HG02678 (cell line): ENCODE measurements around the gene ZNF814.
A peak's percentile ranks its signal among the peaks of the same experiment; 100 is the strongest.
"Not testable (repeated sequence)": the region's sequence is repeated elsewhere in the genome, so short reads cannot be mapped to it uniquely, and the experiment has no call there.

Source experiments
- ATAC-seq: cut with Tn5 transposase; IDR thresholded peaks from one replicate; pipeline ENCODE4 v1.9.1; 2021; ENCODE audit warnings: mild to moderate bottlenecking, moderate library complexity; ENCODE audit not compliant: unreplicated experiment

ZNF814 gene

DNA sequence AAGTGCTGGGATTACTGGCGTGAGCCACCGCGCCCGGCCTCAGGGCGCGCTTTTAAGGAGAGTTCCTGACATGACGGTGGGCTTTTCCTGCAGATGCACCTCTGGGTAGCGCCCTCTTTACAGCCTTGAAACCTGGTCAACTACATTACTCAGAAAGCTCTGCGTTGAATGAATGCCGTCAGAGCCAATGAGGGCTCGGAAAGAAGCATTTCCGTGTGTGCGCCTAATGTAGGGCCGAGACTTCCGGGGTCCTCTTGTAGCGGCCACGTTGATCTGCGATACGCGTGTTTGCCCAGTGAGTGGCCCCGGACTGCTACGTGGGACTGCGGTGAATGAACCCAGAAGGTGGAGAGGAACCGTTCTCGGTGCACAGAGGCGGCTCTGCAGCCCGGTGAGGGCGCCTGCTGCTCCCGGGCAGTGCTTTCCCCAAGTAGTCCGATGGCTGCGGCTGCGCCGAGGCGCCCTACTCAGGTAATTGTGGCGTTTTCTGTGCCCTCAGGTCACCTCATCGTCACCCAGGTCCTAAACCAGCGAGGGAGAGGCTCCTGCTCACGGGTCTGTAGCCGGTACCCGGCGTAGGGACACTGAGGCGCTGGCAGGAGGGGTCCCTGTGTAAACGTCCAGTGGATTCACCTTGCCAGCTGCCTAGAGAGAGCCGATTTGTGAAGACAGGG lies 69.2 kb downstream of the ZNF814 start:
- peak; percentile 87 for ATAC-seq

DNA sequence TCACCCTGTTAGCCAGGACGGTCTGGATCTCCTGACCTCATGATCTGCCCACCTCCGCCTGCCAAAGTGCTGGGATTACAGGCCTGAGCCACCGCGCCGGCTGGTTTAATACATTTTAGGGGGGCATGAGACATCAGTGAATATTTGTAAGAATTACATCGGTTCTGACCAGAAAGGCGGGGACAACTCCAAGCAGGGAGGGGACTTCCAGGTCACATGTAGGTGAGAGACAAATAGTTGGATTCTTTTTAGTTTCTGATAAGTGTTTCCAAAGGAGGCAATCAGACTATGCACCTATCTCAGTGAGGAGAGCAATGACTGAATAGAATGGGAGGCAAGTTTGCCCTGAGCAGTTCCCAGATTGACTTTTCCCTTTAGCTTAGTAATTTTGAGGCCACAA lies 70.5 kb downstream of the ZNF814 start:
- ATAC-seq, result no peak

- ATAC-seq, result no peak
These were observed 70.9 kb downstream of the ZNF814 start for GRCh38 chr19:57817976-57818375.

GRCh38 chr19:57816652-57817051 lies 72.2 kb downstream of the ZNF814 start:
- no peak for ATAC-seq

DNA sequence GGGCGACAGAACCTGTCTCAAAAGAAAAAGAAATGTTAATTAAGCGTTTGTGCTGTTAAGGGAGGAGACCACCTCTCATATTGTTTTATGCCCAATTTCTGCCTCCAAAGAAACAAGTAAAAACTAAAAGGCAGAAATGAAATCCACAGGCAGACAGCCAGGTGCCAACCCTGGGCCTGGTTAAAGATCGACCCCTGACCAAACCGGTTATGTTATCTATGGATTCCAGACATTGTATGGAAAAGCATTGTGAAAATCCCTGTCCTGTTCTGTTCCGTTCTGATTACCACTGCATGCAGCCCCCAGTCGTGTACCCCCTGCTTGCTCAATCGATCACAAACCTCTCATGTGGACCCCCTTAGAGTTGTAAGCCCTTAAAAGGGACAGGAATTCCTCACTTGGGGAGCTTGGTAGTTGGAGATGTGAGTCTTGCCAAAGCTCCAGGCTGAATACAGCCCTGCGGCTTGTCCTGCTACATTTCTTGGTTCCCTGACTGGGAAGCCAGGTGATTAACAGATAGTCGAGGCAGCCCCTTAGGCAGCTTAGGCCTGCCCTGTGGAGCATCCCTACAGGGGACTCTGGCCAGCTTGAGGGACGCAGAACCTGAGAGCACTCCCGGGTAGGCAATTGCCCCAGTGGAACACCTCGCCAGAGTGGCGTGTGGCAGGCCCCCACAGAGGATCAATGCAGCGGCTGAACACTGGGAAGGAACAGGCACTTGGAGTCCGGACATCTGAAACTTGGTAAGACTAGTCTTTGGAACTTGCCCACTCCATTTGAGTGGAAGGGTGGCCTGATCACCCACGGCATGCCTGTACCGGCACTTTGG lies 73.4 kb downstream of the ZNF814 start:
- ATAC-seq, result no peak

DNA sequence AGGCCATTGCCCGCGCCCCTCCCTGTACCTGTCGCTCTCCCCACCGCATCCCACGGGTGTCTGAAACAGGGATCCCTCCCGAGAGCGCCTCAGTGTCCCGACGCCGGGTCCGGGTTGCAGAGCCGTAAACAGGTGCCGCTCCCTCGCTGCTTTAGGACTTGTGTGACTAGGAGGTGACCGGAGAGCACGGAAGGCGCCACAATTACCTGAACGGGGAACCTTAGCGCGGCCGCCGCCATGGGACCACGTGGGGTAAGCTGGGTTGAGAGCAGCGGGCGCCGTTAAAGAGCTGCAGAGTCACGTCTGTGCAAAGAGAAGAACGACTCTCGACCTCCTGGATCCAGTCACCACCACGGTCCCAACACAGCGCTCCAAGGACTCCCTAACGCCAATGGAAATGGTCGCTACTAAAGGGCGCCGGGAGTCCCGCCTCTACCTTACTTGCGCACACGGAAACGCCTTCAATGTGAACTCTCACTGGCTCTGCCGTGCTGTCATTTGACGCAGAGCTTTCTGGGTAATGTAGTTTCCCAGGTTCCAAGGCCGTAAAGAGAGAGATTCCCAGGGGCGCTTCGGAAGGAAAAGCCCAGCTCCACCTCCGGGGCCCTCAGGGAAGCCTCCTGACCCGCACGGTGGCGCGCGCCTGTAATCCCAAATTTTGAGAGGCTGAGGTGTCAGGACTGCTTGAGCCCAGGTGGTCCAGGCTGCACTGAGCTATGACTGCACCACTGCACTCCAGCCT lies 74.2 kb downstream of the ZNF814 start, which contains the start of gene ZNF552:
ZNF552 (minus strand) TSS at position 409 of the 742 bp plus-strand sequence; CDS start at position 239, 170 bp downstream.
- ATAC-seq, result peak; percentile 76

GRCh38 chr19:57813919-57814504 lies 74.8 kb downstream of the ZNF814 start:
- no peak for ATAC-seq

DNA sequence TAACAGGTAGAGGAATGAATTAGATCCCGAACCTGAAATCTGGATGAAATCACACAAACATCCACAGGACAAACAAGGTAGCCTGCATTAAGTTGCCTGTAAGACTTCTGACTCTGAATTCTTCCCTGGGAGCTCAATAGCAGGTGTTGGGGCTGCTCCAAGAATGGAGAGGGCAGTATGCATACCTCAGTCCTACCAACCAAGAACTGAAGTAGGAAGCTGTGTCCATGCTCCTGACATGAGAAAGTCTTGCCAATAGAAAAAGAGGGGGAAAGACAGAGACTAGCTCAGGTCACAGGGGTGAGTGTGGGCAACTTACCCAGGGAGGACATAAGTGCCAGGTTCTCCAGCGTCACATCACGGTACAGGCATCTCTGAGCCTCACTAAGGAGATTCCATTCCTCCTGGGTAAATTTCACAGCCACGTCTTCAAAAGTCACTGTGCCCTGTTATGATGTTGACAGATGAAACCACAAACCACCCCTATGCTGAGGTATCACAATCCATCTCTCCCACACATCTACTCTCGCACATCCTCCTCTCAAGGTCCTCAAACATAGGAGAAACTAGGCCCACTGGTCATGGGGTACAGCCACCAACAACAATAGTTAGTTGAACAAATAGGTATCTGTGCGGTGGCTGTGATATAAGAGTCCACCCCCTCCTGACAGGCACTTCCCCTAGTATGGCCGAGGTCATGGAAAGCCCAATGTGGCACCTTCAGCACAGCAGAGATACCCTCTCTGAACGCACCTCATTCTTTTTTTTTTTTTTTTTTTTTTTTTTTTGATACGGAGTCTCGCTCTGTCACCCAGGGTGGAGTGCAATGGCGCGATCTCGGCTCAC lies 75.6 kb downstream of the ZNF814 start:
- ATAC-seq, result not testable (repeated sequence)

- peak; percentile 40 for ATAC-seq
These were observed 76.6 kb downstream of the ZNF814 start for GRCh38 chr19:57812226-57812625.

GRCh38 chr19:57810410-57811295 lies 78.2 kb downstream of the ZNF814 start:
- not testable (repeated sequence) for ATAC-seq

DNA sequence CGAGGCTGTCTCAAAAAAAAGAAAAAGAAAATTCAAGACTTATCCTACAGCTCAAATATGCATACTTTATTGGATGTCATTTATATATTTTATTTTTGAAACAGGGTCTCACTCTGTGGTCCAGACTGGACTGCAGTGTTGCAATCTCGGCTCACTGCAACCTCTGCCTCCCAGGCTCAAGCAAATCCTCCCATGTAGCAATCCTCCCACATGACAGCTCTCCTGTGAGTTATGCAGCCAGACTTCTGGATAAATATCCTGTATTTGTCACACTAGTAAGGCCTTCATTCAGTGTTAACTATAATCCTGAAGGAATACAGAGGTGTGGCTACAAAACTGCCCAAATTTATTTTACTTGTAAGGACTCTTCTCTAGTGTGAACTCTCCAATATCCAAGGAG lies 81.3 kb downstream of the ZNF814 start:
- ATAC-seq, result no peak

GRCh38 chr19:57803594-57804325 lies 85.1 kb downstream of the ZNF814 start:
- ATAC-seq, result no peak

- no peak for ATAC-seq
These were observed 85.6 kb downstream of the ZNF814 start for GRCh38 chr19:57803265-57803593.

GRCh38 chr19:57802269-57802668 lies 86.6 kb downstream of the ZNF814 start:
- no peak for ATAC-seq

GRCh38 chr19:57800696-57801095 lies 88.1 kb downstream of the ZNF814 start:
- ATAC-seq, result no peak
